ENCODE data around the gene SGK2. TPM values are rescaled to one million over a fixed set of nuclear protein-coding genes. Genes with fewer than 3 reads are reported as not detected.
A peak's percentile ranks its signal among the peaks of the same experiment; 100 is the strongest.

The SGK2 gene
- total and polyA plus RNA-seq, 2 experiments from 2014 or later, result 0.42 TPM; not detected in 1

DNA sequence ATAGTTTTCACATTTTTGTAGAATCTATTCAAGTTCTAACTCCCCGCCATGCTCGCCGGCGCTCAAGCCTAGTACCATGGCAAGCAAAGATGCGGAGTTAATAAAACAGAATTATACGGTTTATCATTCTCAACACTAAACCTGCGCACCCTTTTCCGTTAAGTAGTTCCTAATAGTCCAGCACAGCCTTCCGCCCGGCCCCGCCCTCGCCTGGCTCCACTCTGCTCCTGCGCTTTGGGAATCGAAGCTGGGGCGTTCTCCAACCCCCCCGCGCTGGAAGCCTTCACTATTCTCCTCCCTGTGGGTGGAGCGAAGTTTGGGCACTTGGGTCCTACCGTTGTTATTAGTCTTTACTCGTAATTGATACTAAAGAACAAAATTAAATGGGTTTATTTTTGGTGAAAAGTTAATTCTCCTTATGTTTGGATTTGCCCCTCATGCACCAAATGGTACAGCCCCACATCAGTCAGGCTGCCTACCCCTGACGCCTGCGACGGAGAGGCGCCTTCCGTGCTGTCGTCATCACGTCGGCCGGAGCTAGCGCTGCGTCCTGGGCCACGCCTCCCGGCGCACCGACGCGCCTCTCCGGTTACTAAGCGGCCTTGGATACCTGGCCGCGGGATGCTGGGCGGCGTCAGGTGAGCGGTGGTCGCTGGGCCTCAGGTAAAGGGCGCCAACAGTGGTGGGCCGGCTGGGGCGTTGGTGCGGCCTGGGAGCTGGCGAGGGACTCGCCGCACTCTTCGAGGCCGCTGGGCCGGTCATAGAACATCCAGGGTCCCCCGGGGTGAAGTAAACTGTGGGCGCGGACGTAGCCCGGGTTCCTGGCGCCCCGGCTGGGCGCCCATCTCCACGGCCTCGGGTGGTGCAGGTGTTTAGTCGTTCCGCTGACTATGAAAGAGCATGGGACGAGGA, 31.8 kb downstream of the SGK2 start, which contains the start of gene IFT52:
TSS of gene IFT52 (plus strand) at position 546 of the 912 bp plus-strand sequence. CDS start 3,762 bp downstream, outside the sequence.
- H3K4me3 Mint-ChIP-seq, result peak within 1 kb of the TSS; percentile 94

More for the DNA sequence above, 31.8 kb downstream of the SGK2 start, which contains the start of gene IFT52:
- H3K9me3 Mint-ChIP-seq, result no peaks in the 10 kb centered on the region
- H3K27ac ChIP-seq (ENCODE audit: low read depth), result peak within 1 kb of the TSS; percentile 80; the same call in 1 of the 2 replicates
- H2AFZ ChIP-seq, result peak within 1 kb of the TSS; percentile 93
- H3K79me2 ChIP-seq (replicated peaks; ENCODE audit: insufficient read depth), result peaks cover 13% of the 10 kb centered on the region
- no peaks in the 10 kb centered on the region; the same call in 1 of the 2 replicates for H3K36me3 ChIP-seq (ENCODE audit: insufficient read depth)
- peak; percentile 95 for ATAC-seq
- H3K4me2 ChIP-seq, result peak within 1 kb of the TSS; percentile 95
- DNase-seq (ENCODE audit: low spot score), result peak; percentile 97
- H3K4me3 ChIP-seq, result peak within 1 kb of the TSS; percentile 84
- TF ChIP-seq ZNF114 (CRISPR knock-in tag; IDR thresholded peaks at IDR 0.05) (no peak), STAT1 (IDR thresholded peaks at IDR 0.05; ENCODE audit: unreplicated experiment) (no peak), ZNF331 (CRISPR knock-in tag; IDR thresholded peaks at IDR 0.05; ENCODE audit: low read depth) (no peak), ZNF462 (CRISPR knock-in tag; IDR thresholded peaks at IDR 0.05) (no peak), POLR2AphosphoS5 (IDR thresholded peaks at IDR 0.05; ENCODE audit: low read depth) (peak; percentile 87), EZH2 (IDR thresholded peaks at IDR 0.05; ENCODE audit: low read depth, unreplicated experiment) (no peak), NANOG (IDR thresholded peaks at IDR 0.05; ENCODE audit: borderline replicate concordance) (no peak), JUNB (IDR thresholded peaks at IDR 0.05; ENCODE audit: unreplicated experiment) (no peak), CREB1 (CRISPR knock-in tag; IDR thresholded peaks at IDR 0.05; ENCODE audit: low read depth) (peak; percentile 91), ETS1 (IDR thresholded peaks at IDR 0.05) (no peak), CTCF (conservative IDR thresholded peaks at IDR 0.05; ENCODE audit: low read depth in 2 of 2) (no peak), EZH2phosphoT487 (IDR thresholded peaks at IDR 0.05; ENCODE audit: unreplicated experiment) (no peak)
- TF ChIP-seq, protein P1, sequence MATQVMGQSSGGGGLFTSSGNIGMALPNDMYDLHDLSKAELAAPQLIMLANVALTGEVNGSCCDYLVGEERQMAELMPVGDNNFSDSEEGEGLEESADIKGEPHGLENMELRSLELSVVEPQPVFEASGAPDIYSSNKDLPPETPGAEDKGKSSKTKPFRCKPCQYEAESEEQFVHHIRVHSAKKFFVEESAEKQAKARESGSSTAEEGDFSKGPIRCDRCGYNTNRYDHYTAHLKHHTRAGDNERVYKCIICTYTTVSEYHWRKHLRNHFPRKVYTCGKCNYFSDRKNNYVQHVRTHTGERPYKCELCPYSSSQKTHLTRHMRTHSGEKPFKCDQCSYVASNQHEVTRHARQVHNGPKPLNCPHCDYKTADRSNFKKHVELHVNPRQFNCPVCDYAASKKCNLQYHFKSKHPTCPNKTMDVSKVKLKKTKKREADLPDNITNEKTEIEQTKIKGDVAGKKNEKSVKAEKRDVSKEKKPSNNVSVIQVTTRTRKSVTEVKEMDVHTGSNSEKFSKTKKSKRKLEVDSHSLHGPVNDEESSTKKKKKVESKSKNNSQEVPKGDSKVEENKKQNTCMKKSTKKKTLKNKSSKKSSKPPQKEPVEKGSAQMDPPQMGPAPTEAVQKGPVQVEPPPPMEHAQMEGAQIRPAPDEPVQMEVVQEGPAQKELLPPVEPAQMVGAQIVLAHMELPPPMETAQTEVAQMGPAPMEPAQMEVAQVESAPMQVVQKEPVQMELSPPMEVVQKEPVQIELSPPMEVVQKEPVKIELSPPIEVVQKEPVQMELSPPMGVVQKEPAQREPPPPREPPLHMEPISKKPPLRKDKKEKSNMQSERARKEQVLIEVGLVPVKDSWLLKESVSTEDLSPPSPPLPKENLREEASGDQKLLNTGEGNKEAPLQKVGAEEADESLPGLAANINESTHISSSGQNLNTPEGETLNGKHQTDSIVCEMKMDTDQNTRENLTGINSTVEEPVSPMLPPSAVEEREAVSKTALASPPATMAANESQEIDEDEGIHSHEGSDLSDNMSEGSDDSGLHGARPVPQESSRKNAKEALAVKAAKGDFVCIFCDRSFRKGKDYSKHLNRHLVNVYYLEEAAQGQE (IDR thresholded peaks at IDR 0.05; ENCODE audit: unreplicated experiment), result no peak
- H3K27ac Mint-ChIP-seq, result peak within 1 kb of the TSS; percentile 98
- no peaks in the 10 kb centered on the region for H3K27me3 ChIP-seq (ENCODE audit: insufficient read depth)
- H3K27me3 Mint-ChIP-seq (ENCODE audit: insufficient read depth, low read depth, poor library complexity), result peaks cover 2% of the 10 kb centered on the region
- H4K20me1 ChIP-seq (replicated peaks; ENCODE audit: insufficient read depth), result 0 out of 2 replicates have a peak, but pooled peaks cover 3% of the 10 kb centered on the region
- H3K36me3 Mint-ChIP-seq (ENCODE audit: low read depth), result peaks cover 13% of the 10 kb centered on the region
- H3F3A ChIP-seq (replicated peaks; ENCODE audit: low read depth), result no peaks in the 10 kb centered on the region
- H3K4me1 ChIP-seq (ENCODE audit: insufficient read depth), result peaks cover 4% of the 10 kb centered on the region; the same call in 1 of the 2 replicates
- no peaks in the 10 kb centered on the region for H3K9me2 ChIP-seq (ENCODE audit: insufficient read depth)
- peaks cover 8% of the 10 kb centered on the region for H3K4me1 Mint-ChIP-seq

All from GM23338 (cell line).